ENCODE data around the gene PTPRS. TPM values are rescaled to one million over a fixed set of nuclear protein-coding genes. Genes with fewer than 3 reads are reported as not detected.

The PTPRS gene
- total RNA-seq, 1 experiment from 2014 or later: 15.0 TPM

DNA sequence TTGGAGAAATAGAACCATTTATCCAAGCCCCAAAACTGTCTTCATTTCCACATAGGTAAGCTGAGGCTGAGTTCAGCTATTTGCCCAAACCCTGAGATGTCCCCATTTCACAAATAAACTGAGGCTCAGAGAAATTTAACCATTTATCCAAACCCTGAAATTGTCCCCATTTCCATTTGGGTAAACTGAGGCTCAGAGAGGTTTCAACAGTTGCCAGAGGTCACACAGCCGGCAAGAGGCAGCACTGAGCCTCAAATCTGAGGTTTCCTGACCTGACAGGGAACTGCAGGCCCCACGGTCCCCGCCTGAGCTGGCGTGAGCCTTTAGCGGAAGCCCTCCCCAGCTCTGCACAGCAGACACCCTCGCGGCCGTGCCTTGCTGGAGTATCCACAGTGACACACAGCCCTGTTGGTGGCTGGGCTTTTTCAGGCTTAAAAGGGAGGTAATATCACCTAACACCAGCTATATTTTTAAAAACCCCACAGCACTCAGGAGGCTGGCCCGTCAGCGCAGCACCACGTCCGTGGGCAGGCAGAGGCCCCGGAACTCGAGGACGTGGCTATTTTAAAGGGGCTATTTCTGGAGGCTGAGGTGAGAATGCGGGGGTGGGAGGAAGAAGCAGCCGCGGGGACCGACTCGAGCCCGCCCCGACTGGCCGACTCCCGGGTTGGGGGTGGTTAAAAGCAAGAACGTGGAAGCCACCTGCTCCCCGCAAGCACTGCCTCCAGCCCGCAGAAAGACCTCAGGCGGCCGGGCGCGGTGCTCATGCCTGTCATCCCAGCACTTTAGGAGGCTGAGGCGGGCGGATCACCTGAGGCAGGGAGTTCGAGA lies 18.5 kb downstream of the PTPRS start:
- no TSS peak for BruUV-seq (replicated peaks)
- H3K4me1 Mint-ChIP-seq (ENCODE audit: insufficient read depth, unreplicated experiment): peaks cover 5% of the 10 kb centered on the region
- peaks cover 43% of the 10 kb centered on the region for H3K27me3 Mint-ChIP-seq (ENCODE audit: insufficient read depth, unreplicated experiment)
- TF ChIP-seq, protein P1, sequence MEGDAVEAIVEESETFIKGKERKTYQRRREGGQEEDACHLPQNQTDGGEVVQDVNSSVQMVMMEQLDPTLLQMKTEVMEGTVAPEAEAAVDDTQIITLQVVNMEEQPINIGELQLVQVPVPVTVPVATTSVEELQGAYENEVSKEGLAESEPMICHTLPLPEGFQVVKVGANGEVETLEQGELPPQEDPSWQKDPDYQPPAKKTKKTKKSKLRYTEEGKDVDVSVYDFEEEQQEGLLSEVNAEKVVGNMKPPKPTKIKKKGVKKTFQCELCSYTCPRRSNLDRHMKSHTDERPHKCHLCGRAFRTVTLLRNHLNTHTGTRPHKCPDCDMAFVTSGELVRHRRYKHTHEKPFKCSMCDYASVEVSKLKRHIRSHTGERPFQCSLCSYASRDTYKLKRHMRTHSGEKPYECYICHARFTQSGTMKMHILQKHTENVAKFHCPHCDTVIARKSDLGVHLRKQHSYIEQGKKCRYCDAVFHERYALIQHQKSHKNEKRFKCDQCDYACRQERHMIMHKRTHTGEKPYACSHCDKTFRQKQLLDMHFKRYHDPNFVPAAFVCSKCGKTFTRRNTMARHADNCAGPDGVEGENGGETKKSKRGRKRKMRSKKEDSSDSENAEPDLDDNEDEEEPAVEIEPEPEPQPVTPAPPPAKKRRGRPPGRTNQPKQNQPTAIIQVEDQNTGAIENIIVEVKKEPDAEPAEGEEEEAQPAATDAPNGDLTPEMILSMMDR (IDR thresholded peaks at IDR 0.05; ENCODE audit: unreplicated experiment): no peak
- DNase-seq (ENCODE audit: unreplicated experiment): no peak
- intact Hi-C loops (cut with micrococcal nuclease): no loop called here
- H3K27ac Mint-ChIP-seq (ENCODE audit: low read depth, unreplicated experiment): no peak overlapping the region
- H3K4me3 Mint-ChIP-seq (ENCODE audit: unreplicated experiment): no peak overlapping the region
- no peaks in the 10 kb centered on the region for H3K36me3 Mint-ChIP-seq (ENCODE audit: insufficient read depth, unreplicated experiment)
- no peaks in the 10 kb centered on the region for H3K9me3 Mint-ChIP-seq (ENCODE audit: unreplicated experiment)
- CTCF ChIA-PET: interaction anchor here (0.5 to 1.1 kb wide), 3 partner anchors 11 to 274 kb away, joined by 3 read pairs; no protein-coding TSS in a partner anchor
- POLR2A ChIA-PET: interaction anchor here (0.6 kb wide), 1 partner anchor 210 kb away, joined by 3 read pairs; no protein-coding TSS in a partner anchor

DNA sequence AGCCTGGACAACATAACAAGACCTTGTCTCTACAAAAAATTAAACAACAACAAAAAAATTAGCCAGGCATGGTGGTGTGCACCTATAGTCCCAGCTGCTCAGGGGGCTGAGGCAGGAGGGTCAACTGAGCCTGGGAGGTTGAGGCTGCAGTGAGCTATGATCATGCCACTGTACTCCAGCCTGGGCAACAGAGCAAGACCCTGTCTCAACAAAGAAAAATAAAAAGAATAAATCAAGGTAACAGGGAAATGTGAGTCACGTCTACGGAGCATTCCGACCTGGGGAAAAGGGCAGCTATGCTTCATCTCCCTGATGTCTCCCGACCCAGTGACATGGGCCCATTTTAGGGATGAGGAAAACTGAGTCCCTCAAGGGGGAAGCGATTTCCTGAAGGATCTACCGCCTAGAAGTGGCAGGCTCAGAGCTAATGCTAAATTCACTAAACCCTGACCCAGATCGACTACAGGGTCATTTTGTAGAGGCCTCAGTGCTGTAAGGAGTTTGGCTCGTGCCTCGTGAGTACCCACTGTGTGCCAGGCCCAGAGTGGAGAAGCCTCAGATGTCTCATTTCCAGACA lies 19.5 kb downstream of the PTPRS start:
- Mint-ChIP-seq H3K4me1 (ENCODE audit: insufficient read depth, unreplicated experiment) (peaks cover 5% of the 10 kb centered on the region), H3K27ac (ENCODE audit: low read depth, unreplicated experiment) (no peak overlapping the region), H3K27me3 (ENCODE audit: insufficient read depth, unreplicated experiment) (peaks cover 34% of the 10 kb centered on the region), H3K4me3 (ENCODE audit: unreplicated experiment) (no peak overlapping the region), H3K36me3 (ENCODE audit: insufficient read depth, unreplicated experiment) (no peaks in the 10 kb centered on the region), H3K9me3 (ENCODE audit: unreplicated experiment) (no peaks in the 10 kb centered on the region)
- no peak for DNase-seq (ENCODE audit: unreplicated experiment)
- CTCF ChIA-PET: interaction anchor here (0.5 to 1.1 kb wide), 4 partner anchors 12 to 274 kb away, joined by 3 read pairs; no protein-coding TSS in a partner anchor
- no TSS peak for BruUV-seq (replicated peaks)
- intact Hi-C loops (cut with micrococcal nuclease): no loop called here
- POLR2A ChIA-PET: interaction anchor here (0.6 to 0.8 kb wide), 2 partner anchors 209 to 225 kb away, joined by 3 read pairs; no protein-coding TSS in a partner anchor
- TF ChIP-seq, protein P1 (IDR thresholded peaks at IDR 0.05; ENCODE audit: unreplicated experiment): no peak

DNA sequence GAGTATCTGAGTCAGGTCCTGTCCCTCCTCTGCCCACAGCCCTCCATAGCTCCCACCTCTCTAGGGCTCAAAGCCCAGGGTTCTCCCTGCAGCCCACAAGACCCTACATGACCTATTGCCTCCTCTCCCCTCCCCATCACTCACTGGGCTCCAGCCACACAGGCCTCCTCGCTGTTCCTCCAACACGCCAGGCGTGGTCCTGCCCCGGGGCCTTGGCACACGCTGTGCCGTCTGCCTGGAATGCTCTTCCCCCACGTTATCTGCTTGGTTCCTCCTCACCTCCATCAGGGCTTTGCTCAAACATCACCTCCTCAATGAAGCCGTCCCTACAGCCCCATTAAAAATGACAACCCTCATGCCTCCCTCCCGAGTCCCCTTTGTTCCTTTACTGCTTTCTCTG lies 21.1 kb downstream of the PTPRS start:
- TF ChIP-seq, protein P1 (IDR thresholded peaks at IDR 0.05; ENCODE audit: unreplicated experiment): no peak
- Mint-ChIP-seq H3K4me3 (ENCODE audit: unreplicated experiment) (no peak overlapping the region), H3K4me1 (ENCODE audit: insufficient read depth, unreplicated experiment) (peaks cover 11% of the 10 kb centered on the region), H3K27me3 (ENCODE audit: insufficient read depth, unreplicated experiment) (peaks cover 17% of the 10 kb centered on the region), H3K9me3 (ENCODE audit: unreplicated experiment) (no peaks in the 10 kb centered on the region), H3K27ac (ENCODE audit: low read depth, unreplicated experiment) (no peak overlapping the region), H3K36me3 (ENCODE audit: insufficient read depth, unreplicated experiment) (no peaks in the 10 kb centered on the region)
- POLR2A ChIA-PET: interaction anchor here (1.0 kb wide), 1 partner anchor 27 kb away, joined by 3 read pairs; no protein-coding TSS in a partner anchor
- DNase-seq (ENCODE audit: unreplicated experiment): no peak
- no TSS peak for BruUV-seq (replicated peaks)
- intact Hi-C loops (cut with micrococcal nuclease): no loop called here
- CTCF ChIA-PET: no interaction called here

DNA sequence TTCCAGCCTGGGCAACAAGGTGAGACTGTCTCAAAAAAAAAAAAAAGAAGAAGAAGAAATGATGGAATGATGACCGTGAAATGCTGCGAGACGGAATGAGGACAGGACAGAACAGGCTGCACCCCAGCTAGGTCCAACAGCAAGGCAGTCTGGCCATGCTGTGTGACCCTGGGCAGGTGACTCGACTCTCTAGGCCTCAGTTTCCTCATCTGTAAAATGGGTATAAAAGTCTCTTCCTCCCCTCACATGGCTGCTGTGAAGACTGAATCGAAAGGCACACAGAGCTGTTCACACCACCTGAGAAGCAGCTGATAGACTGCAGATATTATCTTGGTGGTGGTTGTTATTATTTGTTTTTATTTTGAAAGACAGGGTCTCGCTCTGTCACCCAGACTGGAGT lies 22.3 kb downstream of the PTPRS start:
- Mint-ChIP-seq H3K9me3 (ENCODE audit: unreplicated experiment) (no peaks in the 10 kb centered on the region), H3K27ac (ENCODE audit: low read depth, unreplicated experiment) (no peak overlapping the region), H3K36me3 (ENCODE audit: insufficient read depth, unreplicated experiment) (no peaks in the 10 kb centered on the region), H3K4me1 (ENCODE audit: insufficient read depth, unreplicated experiment) (peaks cover 17% of the 10 kb centered on the region), H3K4me3 (ENCODE audit: unreplicated experiment) (no peak overlapping the region), H3K27me3 (ENCODE audit: insufficient read depth, unreplicated experiment) (peaks cover 10% of the 10 kb centered on the region)
- no TSS peak for BruUV-seq (replicated peaks)
- ChIA-PET POLR2A (no interaction called here), CTCF (interaction anchor here (0.6 kb wide), 1 partner anchor 22 kb away, joined by 5 read pairs; no protein-coding TSS in a partner anchor)
- intact Hi-C loops (cut with micrococcal nuclease): no loop called here
- TF ChIP-seq, protein P1 (IDR thresholded peaks at IDR 0.05; ENCODE audit: unreplicated experiment): no peak
- no peak for DNase-seq (ENCODE audit: unreplicated experiment)

Measured in MCF 10A (cell line).